Epithelial cell of proximal tubule (primary cell): ENCODE measurements around the gene SPATA18. TPM values are rescaled to one million over a fixed set of nuclear protein-coding genes. Genes with fewer than 3 reads are reported as not detected.

Experiments
- DNase-seq: peaks from one replicate; pipeline ENCODE4 v3.0.0-alpha.2; 2011; ENCODE audit warnings: low read depth
- H3K4me3 ChIP-seq: 2 replicates; pipeline ENCODE4 v1.5.1; 2011; ENCODE audit warnings: low read depth, mild to moderate bottlenecking, low read length
- total RNA-seq: library from RNA; depleted of rRNA; stranded (reverse); fragments of >200 nt; gene quantifications from 2 replicates; pipeline ENCODE4 v1.2.3, GENCODE V29; 2015
- TF ChIP-seq, protein P1 (sequence below): conservative IDR thresholded peaks from 2 replicates; pipeline ENCODE4 v1.5.1; 2012; ENCODE audit warnings: low read depth, mild to moderate bottlenecking, low read length

The SPATA18 gene
- total RNA-seq, 1 donor from 2014 or later: 8.5 TPM

DNA sequence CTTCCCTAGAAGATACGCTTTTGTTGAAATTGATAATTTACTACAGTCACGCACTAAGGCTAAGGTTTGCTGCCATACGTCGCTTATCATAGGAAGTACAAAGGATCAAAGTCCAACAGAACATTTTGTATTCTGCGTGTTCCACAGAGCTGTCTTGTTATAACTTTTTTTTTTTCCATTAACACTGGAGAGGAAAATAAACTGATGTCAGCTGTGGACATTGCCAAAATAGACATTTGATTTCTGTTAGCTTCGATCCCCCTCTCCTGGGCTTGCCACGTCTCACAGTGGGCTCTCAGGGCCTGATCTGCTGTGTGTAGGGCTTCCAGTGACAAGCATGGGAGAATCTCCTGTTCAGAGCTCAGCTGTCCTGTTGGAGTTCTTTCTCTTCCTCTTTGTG, 93.3 kb downstream of the SPATA18 start:
- no peak overlapping the region for H3K4me3 ChIP-seq
- DNase-seq: no peak
- TF ChIP-seq, protein P1, sequence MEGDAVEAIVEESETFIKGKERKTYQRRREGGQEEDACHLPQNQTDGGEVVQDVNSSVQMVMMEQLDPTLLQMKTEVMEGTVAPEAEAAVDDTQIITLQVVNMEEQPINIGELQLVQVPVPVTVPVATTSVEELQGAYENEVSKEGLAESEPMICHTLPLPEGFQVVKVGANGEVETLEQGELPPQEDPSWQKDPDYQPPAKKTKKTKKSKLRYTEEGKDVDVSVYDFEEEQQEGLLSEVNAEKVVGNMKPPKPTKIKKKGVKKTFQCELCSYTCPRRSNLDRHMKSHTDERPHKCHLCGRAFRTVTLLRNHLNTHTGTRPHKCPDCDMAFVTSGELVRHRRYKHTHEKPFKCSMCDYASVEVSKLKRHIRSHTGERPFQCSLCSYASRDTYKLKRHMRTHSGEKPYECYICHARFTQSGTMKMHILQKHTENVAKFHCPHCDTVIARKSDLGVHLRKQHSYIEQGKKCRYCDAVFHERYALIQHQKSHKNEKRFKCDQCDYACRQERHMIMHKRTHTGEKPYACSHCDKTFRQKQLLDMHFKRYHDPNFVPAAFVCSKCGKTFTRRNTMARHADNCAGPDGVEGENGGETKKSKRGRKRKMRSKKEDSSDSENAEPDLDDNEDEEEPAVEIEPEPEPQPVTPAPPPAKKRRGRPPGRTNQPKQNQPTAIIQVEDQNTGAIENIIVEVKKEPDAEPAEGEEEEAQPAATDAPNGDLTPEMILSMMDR: no peak

Other genes starting within 250 kb of the SPATA18 start
- 18.1 and 25.2 TPM in 2 replicates for gene DCUN1D4, start 208.2 kb upstream of the SPATA18 start, total RNA-seq
- gene LRRC66, start 30.9 kb upstream of the SPATA18 start, total RNA-seq: 0.07 TPM in 1 of 2 replicates, not detected in the other
- gene SGCB, start 13.0 kb upstream of the SPATA18 start, total RNA-seq: 8.0 and 12.7 TPM in 2 replicates